Cerebellar nuclear complex (tissue), 1 donor: ENCODE measurements around the gene DAG1.

Experiments used
- DNase-seq, 2 experiments: peaks; one replicate each; lab custom pipeline; 2025; lab: John Stamatoyannopoulos, UW

DAG1 gene

GRCh38 chr3:49554633-49555265 lies 84.7 kb downstream of the DAG1 start:
- no peak for DNase-seq

GRCh38 chr3:49556500-49557275 lies 86.6 kb downstream of the DAG1 start:
- DNase-seq = no peak

DNA sequence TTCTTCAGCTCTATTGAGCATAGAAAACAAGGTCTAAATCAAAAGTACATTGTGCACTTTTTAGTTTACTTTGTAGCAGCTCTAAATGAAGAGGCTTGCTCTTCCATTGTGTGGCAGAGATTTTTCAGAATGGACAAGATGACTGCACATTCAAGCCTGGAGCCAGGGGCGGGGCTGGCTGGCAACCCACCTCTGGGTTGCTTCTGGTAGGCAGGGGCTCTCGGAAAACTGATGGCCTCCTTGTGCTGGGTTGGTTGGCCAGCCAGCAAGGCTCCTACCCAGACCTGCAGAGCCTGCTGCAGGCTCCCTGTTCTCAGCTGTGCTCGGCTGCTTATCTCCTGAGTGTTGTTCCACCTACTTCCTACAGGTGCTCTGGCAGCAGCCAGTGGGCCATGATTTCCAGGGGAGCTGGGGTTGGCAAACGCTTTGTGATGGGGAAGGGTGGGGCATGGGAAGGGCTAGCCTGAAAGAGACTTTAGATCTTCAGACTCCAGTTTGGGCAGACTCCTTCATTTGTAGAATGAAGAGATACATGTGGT lies 93.0 kb downstream of the DAG1 start:
- no peak for DNase-seq

DNA sequence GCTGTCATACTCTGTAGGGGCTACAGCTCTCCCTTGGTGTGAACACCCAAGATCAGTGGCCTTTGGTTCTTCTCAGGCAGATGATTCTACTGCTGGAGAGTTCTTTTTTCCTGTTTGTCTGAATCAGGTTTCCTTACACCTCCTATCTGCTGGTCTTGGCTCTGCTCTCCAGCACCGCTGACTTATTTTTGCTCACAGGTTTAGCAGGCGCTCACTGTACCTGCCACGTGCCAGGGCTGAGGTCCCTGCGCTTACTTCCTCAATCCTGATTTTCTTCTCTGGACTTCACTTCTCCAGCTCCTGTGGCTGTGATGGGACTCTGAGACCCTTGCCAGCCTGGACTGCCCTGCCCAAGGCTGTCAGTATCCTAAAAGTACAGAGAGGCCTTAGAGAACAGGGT lies 93.7 kb downstream of the DAG1 start:
- no peak for DNase-seq

DNA sequence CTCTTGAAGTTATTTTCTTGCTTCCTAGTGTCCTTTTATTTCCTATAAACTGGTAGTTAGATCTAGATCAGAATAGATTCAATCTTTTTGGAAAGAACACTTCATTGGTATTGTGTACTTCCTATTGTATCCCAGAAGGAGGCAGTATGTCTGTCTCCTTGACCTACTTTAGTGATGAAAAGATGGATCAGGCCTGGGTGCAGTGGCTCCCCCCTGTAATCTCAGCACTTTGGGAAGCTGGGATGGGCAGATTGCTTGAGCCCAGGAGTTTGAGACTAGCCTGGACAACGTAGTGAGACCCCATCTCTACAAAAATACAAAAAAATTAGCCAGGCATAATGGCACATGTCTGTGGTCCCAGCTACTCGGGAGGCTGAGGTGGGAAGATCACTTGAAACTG lies 96.2 kb downstream of the DAG1 start:
- DNase-seq = no peak

- no peak for DNase-seq
Observed at GRCh38 chr3:49567406-49567805, 97.3 kb downstream of the DAG1 start.

GRCh38 chr3:49568965-49569364 lies 98.9 kb downstream of the DAG1 start:
- DNase-seq = no peak

DNA sequence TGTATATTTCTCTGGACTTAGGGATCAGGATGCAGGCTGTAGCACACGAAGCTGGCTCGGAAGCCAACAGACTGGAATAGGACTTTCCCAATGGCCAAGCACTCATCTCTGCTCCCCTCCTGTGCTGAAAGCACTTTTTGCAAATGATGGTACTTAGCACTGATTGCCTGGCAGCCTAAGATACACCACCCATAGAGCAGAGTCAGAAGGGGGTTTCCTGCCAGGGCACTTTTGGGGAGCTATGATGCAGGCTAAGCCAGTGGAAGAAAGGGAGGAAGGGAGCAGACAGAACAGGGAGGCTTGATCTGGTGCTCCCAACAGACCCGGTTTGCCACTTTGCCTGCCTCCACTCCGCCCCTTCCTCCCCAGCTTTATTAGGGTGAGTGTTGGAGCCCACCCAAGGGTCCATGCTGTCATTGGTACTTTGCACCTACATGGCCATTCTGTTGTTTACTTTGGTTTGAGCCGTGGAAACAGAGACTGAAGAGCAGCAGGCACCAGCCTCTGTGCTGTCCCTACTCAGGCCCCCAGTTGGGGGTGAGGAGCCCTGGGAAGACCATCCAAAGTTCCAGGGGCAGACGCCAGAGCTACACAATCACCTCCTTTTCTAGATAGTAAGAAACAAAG lies 100.1 kb downstream of the DAG1 start:
- no peak for DNase-seq

- no peak for DNase-seq
Observed at GRCh38 chr3:49582177-49582576, 112.1 kb downstream of the DAG1 start.
